C1 segment of cervical spinal cord (tissue), 14 donors: ENCODE results near the gene BIN1.
A peak's percentile ranks its signal among the peaks of the same experiment; 100 is the strongest.

ENCODE experiments used
- DNase-seq, 14 donors: peaks; one replicate each; lab custom pipeline; 2025; lab: John Stamatoyannopoulos, UW

The BIN1 gene

DNA sequence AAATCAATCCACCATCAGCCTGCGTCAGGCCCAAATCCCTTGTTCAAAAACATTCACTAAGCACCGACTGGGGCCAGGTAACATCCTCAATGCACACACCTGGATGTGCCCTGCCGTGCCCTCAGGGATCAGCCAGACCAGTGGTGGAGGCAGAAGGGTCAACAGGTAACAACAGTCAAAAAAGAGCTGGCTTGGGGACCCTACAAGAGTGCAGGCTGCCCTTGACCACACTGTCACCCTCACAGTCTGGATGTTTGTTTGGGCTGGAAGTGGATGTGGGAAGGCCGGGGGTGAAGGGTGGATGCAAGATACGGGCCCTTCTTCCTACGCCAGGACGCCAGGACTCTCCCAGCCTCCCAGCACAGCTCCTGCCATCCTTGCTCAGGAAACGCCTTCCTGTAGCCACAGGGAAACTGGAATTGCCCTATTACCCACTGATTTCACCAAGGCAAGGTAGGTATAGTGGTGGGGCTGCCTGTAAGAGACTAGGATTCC lies 2.7 kb downstream of the BIN1 start:
- no peak for DNase-seq

DNA sequence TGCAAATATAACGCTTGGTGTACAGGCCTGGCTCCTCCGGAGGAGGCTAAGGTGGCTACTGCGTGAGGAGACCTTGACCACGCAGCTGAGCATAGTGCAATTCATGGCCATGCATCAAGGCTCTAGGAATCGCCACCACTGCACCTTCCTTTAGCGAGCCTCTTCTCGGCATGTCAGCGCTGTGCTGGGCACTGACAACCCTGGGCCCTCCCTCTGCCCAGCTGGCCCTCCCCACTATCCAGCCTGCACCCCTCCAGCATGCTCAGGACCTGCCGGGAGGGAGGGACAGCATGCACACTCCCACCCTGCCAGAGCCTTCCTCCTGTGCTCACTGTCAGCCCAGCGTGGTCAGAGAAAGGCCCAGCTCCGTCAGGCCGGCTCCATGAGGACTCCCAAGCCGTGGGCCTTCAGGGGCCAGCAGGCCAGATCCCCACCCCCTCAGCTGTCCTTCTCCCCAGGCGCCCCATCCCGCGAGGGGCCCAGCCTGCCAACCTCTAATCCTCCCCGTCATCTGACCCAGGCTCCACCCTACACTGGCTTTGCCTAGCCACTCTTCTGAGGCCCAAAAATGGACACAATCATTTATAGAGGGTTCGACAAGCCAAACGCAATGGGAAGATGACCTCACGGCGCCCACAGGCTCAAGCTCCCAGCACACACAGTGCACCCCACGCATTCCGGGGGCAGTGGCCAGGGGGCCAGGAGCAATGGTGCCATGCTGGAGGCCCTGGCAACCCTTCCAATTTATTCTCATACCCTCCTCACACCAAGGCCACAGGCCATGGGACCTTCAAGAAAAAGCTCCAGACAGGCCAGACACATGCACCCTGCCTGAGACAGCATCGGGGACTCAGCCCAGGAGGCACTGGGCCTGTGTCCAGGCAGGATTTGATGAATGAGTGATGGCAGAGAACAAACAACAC lies 3.5 kb downstream of the BIN1 start:
- DNase-seq, result peak in 5 of 14 donors; percentile 27 to 55 (median 44)

DNA sequence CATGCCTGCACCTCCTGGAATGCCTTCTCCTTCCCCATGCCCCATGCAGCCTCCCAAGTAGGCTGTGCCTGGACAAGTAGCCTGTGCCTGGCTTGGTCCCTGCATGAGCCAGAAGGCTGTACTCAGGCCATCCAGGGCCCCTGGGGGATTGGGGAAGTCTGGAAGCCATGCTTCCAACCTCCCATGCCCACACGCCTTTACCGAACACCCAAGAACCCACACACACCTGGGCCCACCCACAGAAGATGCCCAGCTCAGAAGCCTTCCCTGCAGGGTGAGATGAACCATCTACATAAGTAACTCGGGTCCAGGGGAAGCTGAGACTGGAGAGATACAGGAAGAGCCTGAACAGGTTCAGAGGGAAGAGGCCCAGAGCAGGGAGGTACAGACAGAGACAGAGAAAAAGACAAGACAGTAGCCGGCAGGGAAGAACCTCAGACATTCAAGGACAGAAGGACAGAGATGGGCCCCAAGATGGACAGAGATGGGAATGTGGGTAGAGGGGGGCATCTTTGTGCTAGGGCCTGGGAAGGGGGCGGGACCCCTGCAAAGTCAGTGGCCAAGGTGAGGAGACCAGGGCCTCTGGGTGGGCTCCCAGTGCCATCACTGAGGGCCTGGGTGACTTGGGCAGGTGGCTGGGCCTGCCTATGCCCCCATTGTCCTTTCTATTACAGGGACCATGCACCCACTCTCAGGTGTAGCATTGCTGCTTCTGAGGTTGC lies 4.3 kb downstream of the BIN1 start:
- DNase-seq, result no peak

DNA sequence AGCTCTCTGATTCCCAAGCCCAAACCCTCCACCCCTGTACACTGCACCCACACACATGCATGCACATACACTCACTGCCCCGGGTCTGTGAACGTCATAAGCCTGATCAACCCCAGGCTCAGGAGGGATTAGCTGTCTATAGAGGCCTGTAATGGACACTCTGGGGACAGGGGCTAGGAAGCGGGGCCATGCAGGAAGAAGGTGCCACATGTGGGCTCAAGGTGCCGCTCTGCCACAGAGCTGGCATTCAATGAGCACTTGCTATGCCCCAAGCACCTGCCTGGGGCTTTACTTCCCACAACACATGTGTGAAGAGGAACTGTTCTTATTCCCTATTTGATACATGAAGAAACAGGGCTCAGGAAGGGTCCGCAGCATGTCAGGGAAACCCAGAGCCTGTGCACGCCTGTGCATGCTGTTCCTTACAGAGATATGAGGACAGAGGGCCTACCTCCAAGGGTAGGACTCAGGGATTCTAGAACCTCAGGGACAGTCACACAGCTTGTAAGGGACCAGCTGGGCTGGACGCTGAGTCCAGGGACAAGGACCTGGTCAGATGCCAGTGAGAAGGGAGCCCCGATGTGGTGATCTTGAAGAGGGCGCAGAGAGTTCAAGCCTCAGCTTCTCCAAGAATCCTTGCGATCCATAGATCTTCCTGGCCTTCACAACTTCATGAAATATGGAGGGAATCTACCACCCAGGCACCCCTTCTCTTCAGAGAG lies 5.0 kb downstream of the BIN1 start:
- no peak for DNase-seq

DNA sequence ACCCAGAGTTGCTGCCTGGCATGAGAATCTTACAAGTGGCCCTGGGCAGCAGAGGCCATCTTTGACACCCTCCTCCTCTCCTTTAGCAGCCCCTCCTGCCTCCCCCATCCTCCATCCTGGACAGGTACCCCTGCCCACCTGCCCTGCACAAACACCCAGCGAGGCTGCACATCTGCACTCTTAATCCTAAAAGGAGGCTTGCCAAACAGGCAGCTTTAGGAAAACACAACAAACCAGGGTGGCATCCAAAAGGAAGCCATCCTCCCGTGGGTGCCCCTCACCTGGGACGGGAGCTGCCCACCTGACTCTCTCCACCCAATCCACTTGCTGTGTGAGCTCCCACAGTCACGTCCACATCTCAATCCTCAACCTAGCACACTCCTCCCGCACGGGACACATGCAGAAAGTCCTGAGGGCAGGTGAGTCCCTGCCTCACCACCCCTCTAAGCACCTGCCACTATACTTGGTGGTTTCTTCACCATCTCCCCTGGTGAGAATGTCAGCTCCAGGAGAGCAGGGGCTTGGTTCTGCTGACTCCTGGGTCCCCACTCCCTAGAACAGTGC lies 5.8 kb downstream of the BIN1 start:
- no peak for DNase-seq

DNA sequence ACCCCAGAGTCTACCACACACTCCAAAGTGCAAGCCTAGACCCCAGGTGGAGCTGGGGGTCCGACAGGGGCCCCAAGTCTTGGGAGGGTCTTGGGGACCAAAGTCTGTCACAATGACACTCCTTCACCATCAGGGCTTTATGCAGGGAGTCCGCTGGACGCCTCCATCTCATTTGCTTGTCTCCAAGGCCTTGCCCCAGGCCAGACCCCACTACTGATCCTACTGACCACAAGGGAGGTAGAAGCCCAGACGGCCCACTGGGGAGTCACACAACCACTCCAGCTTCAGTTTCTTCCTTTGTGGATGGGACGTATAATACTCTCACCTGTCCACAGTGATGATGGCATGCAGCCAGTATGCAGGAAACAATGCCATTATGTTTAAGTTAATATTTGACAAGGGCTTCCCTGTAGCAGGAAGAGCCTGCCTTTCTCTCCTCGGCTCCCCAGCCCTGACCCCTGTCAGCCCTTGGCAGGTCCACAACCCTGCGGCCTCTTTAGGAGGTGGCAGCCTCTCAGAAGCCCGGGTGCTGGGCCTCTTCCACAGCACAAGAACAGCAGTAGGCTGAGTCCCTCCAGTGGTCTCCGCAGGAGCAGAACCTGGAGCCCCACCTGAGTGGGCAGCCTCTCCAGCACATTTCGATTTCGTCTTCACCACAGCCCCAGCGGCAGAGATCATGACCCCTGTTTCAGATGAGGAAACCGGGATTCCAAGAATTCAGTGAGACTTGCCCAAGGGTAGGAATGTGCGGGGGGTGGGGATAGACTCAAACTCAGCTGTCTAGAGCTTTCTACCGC lies 6.5 kb downstream of the BIN1 start:
- DNase-seq, result no peak

DNA sequence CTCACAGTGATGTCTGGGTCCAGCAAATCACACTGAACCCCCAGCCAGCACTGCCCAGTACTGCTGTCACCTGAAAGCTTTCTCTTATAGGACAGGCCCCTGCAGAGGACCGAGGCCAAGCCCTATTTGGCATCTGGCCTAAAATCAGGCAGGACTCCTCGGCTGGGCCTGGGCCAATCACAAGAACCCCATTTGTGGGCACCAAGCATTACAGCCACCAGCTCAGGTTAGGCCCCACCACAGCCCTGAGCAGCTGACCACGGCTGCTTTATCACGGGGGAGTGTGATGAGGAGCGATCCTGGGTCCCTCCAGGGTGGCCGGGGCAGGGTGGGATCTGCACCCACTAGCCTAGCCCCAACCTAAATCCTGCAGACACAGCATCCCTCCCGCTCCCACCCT lies 8.2 kb downstream of the BIN1 start:
- DNase-seq, result no peak

DNA sequence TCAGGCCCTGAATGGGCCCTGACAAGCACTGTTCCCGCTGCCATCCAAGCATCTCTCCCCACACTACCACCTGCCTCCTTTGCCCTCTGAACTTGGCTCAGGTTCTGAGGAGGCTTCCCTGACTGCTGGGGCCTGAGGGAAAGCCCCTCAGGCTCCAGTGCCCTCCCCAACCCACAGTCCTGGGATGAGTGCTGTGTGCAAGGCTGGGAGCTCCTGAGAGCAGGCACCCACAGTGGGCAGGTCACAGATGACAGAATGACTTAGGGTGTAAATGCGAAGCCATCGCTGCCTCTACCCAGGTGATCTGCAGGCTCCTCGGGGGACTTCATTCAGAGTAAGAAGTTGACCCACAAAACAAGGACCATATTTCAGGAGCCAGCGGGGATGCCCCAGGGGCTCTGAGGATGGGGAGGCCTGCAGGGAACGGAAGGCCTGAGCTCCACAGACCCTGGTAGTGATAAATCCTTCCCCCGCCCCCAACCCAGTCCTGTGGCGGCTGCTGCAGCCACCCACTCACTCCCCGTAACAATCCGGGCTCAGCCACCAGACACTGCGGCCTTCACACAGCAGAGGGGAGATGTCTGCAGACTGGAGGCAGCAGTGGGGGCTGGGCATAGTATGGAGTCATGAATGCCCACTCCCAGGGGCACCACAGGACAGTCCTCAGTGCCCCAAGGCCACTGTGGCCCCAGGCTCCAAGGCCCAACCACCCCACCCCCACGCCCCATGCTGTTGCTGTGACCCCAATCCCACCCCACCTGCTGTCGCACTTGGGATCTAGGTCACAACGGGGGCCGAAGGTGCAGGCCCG lies 8.9 kb downstream of the BIN1 start:
- DNase-seq, result no peak

DNA sequence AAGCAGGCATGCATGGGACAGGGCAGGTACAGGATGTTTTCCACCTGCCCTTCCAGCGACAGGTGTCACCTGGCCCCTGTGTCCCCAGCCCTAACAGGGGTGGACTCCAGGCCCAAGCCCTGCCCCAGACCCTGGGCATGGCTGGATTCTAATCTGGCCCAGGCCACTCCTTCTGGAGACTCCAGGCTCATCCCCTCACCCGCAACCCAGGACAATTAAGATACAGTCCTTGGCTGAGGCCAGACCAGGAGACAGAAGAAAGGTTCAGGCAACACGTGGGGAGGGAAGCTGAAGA lies 9.5 kb downstream of the BIN1 start:
- no peak for DNase-seq

DNA sequence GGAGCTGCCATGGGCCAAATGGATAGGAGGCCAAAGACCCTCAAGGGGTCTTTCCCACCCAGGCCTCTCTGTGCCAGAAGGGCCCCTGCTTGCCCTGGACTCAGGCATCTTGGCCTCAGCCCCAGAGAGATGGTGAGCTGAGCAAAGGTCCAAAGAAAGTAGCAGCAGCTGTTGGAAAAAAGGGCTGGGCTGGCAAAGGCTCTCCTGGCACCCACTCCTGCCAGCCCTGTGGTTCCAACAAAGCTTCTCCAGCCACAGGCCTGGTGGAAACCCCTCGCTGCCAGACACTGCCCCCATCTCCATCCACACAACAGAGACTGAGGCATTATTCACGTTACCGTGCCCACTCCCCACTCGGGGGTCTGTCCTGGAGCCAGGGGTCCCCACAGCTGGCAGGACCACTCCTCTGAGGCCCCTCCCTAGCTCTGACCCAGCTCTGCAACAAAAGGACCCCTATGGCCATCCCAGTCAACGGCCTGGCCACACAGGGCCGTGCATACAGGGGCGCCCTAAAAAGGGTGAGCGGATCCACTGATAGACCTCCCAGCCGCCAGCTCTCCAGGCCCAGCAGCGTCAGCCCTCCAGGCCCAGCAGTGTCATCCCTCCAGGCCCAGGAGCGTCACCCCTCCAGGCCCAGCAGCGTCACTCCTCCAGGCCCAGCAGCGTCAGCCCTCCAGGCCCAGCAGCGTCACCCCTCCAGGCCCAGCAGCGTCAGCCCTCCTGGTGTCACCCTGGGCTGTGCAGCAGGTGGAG lies 10.1 kb downstream of the BIN1 start:
- peak in 1 of 14 donors; percentile 46 for DNase-seq

DNA sequence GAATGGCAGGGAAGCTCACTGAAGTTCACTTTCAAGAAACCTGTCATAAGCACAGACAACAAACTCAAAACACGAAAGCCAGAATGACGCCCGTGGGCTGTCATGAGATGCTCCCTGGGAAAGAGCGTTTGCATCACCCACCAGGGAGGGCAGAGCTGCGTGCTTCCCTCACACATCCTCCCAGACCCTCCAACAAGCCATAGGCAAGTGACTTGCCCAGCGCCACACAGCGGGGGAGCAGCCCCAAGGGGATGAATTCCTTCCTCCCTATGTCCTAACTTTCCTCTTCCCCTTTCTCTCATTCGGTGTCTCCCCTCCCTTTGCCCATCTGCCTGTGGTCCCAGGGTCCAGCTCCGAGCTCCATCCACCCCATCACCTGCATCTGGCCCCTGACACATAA lies 10.7 kb downstream of the BIN1 start:
- no peak for DNase-seq

DNA sequence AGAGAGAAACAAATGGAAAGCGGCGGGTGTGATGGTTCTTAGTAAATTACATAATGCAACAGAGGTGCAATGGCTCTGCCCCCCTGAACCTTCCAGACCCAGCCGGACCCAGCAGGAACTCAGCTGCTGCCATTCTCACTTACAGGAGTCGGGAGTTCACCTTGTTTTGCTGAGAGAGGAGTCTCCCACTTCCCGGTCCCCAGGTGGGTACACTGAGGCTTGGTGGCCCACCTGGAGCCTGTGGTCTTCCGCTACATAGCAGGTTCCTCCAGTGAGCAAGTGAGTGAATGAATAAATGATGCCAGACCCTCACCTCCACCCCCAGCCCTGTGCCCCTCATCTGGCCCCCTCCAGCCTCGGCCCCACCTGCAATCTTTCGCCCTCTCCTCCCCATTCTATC lies 11.2 kb downstream of the BIN1 start:
- no peak for DNase-seq

DNA sequence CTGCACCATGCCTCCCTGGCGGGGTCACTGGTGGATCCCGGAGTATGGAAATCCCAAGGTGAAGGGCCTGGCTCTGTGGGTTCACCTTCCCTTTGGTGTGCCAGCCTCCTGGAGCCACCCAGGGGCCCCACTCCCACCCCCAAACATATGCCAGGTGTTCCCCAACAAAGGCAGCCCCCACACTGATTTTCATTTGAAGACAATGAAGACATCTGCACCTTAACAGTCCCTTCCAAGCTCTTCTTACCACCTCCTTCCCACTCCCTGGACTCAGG lies 11.7 kb downstream of the BIN1 start:
- DNase-seq, result no peak

DNA sequence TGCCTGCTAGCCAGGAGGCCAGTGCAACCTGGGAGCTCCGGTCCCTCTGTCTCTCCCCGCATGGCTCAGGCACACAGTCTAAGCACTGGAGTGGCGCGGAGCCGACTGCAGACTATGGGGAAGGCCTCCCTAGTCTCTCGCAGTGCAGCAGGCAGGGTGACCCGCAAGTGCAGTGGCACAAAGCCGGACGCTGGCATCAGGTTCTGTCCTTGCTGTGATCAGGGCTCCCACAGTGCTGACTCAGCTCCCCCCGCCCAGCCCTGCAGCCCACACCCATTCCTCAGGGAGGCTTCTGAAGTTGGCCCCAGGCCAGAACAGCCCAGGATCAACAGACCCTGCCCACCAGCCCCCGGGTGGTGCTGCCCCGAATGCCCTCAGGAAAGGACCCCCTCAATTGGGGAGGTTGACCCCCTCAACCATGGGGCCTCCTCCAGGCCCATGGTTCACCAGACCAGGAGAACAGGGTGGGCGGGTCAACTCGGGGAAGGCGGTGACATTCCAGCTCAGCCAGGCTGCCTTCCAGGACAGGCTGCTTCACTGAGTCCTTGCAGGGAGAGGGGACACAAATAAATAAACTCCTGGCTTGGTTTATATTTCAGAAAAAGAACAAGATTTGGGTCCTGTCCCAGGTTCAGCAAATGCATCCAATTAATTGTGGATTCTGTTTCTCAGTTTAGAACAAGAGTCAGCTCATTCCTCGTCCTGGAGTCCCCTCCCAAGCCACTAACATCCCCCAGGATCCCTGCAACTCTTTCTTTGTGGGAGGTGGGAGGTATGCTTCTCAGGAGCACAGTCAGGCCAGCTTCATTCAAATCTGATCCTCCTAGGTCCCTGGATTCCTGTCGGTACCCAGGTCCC lies 12.2 kb downstream of the BIN1 start:
- peak in 7 of 14 donors; percentile 40 to 88 (median 74) for DNase-seq

DNA sequence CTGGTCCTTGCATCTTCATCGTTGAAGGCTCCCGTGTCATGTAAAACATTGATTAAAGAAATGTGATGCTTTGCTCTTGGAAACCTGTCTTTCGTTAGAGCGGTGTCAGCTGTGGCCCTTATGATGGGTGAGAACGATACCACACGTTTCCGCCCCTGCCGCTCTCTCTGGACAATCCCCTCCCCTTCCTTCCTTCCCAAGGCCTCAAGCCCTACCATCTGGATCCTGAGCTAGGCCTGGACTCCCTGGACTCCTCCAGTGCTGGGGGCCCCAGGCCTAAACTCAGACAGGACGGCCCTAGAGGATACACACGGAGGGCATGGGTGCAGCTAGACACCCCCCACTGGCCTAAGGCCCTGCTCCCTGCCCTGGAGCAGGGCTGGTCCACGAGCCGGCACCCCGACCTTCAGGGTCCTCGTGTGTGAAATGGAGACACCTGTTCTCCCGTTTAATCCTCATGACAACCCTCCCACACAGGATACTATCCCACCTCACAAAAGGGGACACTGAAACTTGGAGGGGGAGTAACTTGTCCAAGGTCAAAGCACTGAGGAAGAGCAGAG lies 13.2 kb downstream of the BIN1 start:
- no peak for DNase-seq

DNA sequence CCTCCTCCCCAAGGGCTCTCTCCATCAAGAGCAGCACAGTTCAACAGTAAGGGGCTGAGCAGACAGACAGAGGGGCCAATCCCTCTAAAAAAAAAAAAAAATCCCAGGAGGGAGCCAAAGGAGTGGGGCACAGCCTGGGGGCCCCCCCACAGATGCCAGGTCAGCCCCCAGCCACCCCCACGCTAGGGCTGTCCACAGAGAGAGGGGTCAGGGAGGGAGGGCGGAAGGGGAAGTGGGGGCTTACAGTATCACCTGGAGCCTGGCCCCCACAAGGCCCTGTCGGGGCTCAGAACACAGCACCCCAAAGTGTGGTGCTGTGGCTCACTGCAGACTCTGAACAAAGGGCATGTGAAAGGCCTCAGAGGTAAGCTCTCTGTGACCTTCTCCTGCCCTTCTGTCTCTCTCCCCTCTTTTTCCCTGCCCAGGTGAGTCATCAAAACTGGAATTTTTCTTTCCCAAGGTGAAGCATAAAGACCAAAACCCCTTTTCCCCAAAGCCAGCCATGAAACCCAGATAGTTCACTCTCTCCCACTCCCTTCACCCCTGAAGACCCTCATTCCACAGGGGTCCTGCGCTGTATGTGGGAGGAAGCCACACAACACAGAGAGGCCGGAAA lies 13.9 kb downstream of the BIN1 start:
- DNase-seq, result no peak

DNA sequence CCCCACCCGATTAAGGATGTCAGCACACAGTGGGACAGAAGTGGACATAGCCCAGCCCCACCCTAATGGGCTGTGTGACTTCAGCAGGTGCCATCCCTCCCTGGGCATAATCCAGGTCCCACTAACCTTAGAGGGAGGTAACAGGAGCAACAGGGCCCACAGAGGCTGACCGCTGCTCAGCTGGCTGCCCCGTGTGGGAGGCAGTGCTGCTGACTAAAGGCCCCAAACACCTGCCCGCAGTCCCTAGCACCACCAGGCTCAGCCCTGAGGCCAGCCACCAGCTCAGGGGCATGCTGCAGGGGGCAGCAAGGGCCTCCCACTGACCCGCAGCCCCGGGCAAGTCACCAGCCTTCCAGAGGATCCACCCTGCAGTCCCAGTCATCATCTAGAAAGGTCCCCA lies 14.6 kb downstream of the BIN1 start:
- no peak for DNase-seq

DNA sequence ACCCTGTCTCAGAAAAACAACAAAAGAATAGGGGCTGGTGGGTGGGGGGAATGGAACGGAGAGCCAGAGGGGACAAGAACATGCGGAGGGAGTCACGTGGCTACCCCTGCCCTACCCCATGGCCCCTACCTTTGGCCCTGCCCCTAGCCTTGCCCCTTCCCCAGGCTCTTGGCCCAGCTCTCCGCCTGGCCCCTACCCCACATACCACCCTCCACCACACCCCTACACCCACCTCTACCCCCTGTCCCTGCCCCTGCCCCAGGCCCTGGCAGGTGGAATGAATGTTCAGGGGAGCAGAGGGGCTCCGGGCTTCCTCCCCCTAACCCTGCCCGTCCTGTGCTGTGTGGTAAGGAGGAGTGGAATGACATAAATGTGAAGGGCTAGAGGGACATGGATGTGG lies 15.1 kb downstream of the BIN1 start:
- DNase-seq, result no peak
